Esophagus muscularis mucosa (tissue), 4 donors: ENCODE results near the gene S100A7A. TPM values are rescaled to one million over a fixed set of nuclear protein-coding genes. Genes with fewer than 3 reads are reported as not detected.

Experiments
- DNase-seq: peaks from one replicate; pipeline ENCODE4 v3.0.0-alpha.2; 2017; ENCODE audit errors: extremely low spot score
- H3K27ac ChIP-seq, 4 donors: fragments of 200-600 bp; sonication (generic); replicated peaks in 1 of 4; 1 replicate in 3 of 4; 2 replicates in 1 of 4; pipeline ENCODE4 v1.5.1; 2016 to 2019; ENCODE audit warnings: mild to moderate bottlenecking in 1 of 4
- H3K27me3 ChIP-seq, 4 donors: fragments of 200-600 bp; sonication (generic); one replicate each; pipeline versions ENCODE4 v1.5.1 to v1.6.0; 2016 to 2019
- H3K36me3 ChIP-seq, 4 donors: fragments of 200-600 bp; sonication (generic); one replicate each; pipeline ENCODE4 v1.5.1; 2016 to 2019
- H3K4me1 ChIP-seq, 4 donors: fragments of 200-600 bp; sonication (generic); one replicate each; pipeline ENCODE4 v1.5.1; 2016 to 2019
- H3K4me3 ChIP-seq, 4 donors: fragments of 200-600 bp; sonication (generic); 1 replicate in 2 of 4; 2 replicates in 2 of 4; pipeline ENCODE4 v1.5.1; 2016 to 2019; ENCODE audit warnings: mild to moderate bottlenecking in 4 of 4, moderate library complexity in 1 of 4
- H3K9me3 ChIP-seq, 4 donors: fragments of 200-600 bp; sonication (generic); 1 replicate in 3 of 4; 2 replicates in 1 of 4; pipeline ENCODE4 v1.5.1; 2016 to 2019
- CTCF ChIP-seq, 3 experiments: fragments of 200-600 bp in 2 of 3; fragments of 450-650 bp in 1 of 3; sonication (generic) in 2 of 3; IDR thresholded peaks; one replicate each; pipeline ENCODE4 v1.5.1; 2017 to 2019; ENCODE audit warnings: antibody characterized with exemption in 3 of 3, mild to moderate bottlenecking in 2 of 3, moderate library complexity in 1 of 3
- EP300 ChIP-seq: sonication (generic); formaldehyde crosslinking; IDR thresholded peaks from one replicate; pipeline ENCODE4 v1.6.1; 2017; ENCODE audit warnings: antibody characterized with exemption
- POLR2A ChIP-seq: fragments of 450-650 bp; IDR thresholded peaks from one replicate; pipeline ENCODE4 v1.6.1; 2017; ENCODE audit warnings: antibody characterized with exemption, moderate library complexity, mild to moderate bottlenecking, low read depth
- POLR2AphosphoS5 ChIP-seq, 2 donors: sonication (generic); formaldehyde crosslinking; IDR thresholded peaks; one replicate each; pipeline ENCODE4 v1.6.1; 2017; ENCODE audit warnings: antibody characterized with exemption in 2 of 2
- WGBS: methylation state at CpG from one replicate; pipeline ENCODE4 v1.1.5; 2018; 5-methylcytosine and 5-hydroxymethylcytosine counted together
- intact Hi-C: fragments of 100-400 bp; cut with DNase I; formaldehyde crosslinking; loops from one replicate; pipeline ENCODE4 v1.15.1; 2023
- small RNA-seq, 3 donors: library from RNA; depleted of rRNA; stranded (forward); fragments of <200 nt; gene quantifications; one replicate each; pipeline ENCODE3, GENCODE V24; 2016
- total RNA-seq, 4 donors: library from RNA; depleted of rRNA; stranded (reverse); fragments of >200 nt; gene quantifications; one replicate each; pipeline versions ENCODE4 v1.1.0 to v1.2.1, GENCODE V29; 2016

S100A7A gene
- total RNA-seq, 4 donors from 2014 or later: not detected

- Histone ChIP-seq H3K9me3 (peaks cover 0 to 4% (median under 1%) of the 10 kb centered on the region in 4 donors), H3K4me1 (peaks cover 4 to 17% (median 12%) of the 10 kb centered on the region in 4 donors), H3K27ac (no peak overlapping the region), H3K36me3 (no peaks in the 10 kb centered on the region), H3K27me3 (peaks cover 0 to 11% (median 0%) of the 10 kb centered on the region in 4 donors), H3K4me3 (no peak overlapping the region)
- WGBS: 26% methylated on average over 23 of the region's 23 CpGs
- no peak for DNase-seq
- TF ChIP-seq EP300: no peak
- TF ChIP-seq POLR2A: no peak
- peak in 1 of 2 donors; percentile 41 for TF ChIP-seq POLR2AphosphoS5 (IDR thresholded peaks at IDR 0.05)
- TF ChIP-seq CTCF (IDR thresholded peaks at IDR 0.05): peak; percentile 77 to 83 (median 78)
- intact Hi-C loops: loop anchor here (1.0 kb wide), 1 partner anchor 29 kb away; no protein-coding TSS in a partner anchor
These were observed 49.7 kb downstream of the S100A7A start for GRCh38 chr1:153465811-153466636.

GRCh38 chr1:153466908-153467307, 50.6 kb downstream of the S100A7A start:
- Histone ChIP-seq H3K4me3 (no peak overlapping the region), H3K27ac (no peak overlapping the region), H3K9me3 (peaks cover 0 to 12% (median 5%) of the 10 kb centered on the region in 4 donors), H3K36me3 (no peaks in the 10 kb centered on the region), H3K27me3 (peaks cover 0 to 11% (median 0%) of the 10 kb centered on the region in 4 donors), H3K4me1 (peaks cover 4 to 17% (median 12%) of the 10 kb centered on the region in 4 donors)
- TF ChIP-seq CTCF (IDR thresholded peaks at IDR 0.05): no peak
- TF ChIP-seq EP300: no peak
- no peak for TF ChIP-seq POLR2A
- TF ChIP-seq POLR2AphosphoS5 (IDR thresholded peaks at IDR 0.05): no peak
- intact Hi-C loops: no loop called here
- DNase-seq: no peak
- WGBS: 41% methylated on average over 5 of the region's 5 CpGs

- Histone ChIP-seq H3K36me3 (no peaks in the 10 kb centered on the region), H3K27me3 (peaks cover 0 to 7% (median 0%) of the 10 kb centered on the region in 4 donors), H3K9me3 (peaks cover 0 to 18% (median 8%) of the 10 kb centered on the region in 4 donors), H3K27ac (no peak overlapping the region), H3K4me1 (peaks cover 4 to 15% (median 10%) of the 10 kb centered on the region in 4 donors), H3K4me3 (no peak overlapping the region)
- intact Hi-C loops: no loop called here
- no peak for TF ChIP-seq POLR2AphosphoS5 (IDR thresholded peaks at IDR 0.05)
- TF ChIP-seq CTCF (IDR thresholded peaks at IDR 0.05): no peak
- TF ChIP-seq POLR2A: no peak
- TF ChIP-seq EP300: no peak
- no peak for DNase-seq
These were observed 54.4 kb downstream of the S100A7A start for GRCh38 chr1:153470707-153471106.

Small RNA genes lying within 50 kb of the gene (small RNA-seq; reads per million reads assigned to genes)
- 0 reads per million in 3 donors for gene S100A15A

Other genes with a start within 250 kb of the S100A7A start
- not detected for gene LELP1, start 213.1 kb upstream of the S100A7A start, total RNA-seq
- 1 to 10 TPM in 1 of 4 donors, not detected in 3; 1.2 TPM for gene PRR9, start 198.9 kb upstream of the S100A7A start, total RNA-seq
- not detected for gene LORICRIN, start 156.8 kb upstream of the S100A7A start, total RNA-seq
- not detected for gene PGLYRP3, start 103.6 kb upstream of the S100A7A start, total RNA-seq
- not detected for gene PGLYRP4, start 67.7 kb upstream of the S100A7A start, total RNA-seq
- gene S100A9, start 58.7 kb upstream of the S100A7A start, total RNA-seq: 100 to 1,000 TPM in 2 of 4 donors, 10 to 100 TPM in 2; 61.2 to 845 (median 119) TPM
- gene S100A12, start 40.9 kb upstream of the S100A7A start, total RNA-seq: 10 to 100 TPM in 1 of 4 donors, not detected in 3; 33.1 TPM
- 100 to 1,000 TPM in 1 of 4 donors, 10 to 100 TPM in 2, 1 to 10 TPM in 1; 9.9 to 155 (median 12.0) TPM for gene S100A8, start 25.4 kb upstream of the S100A7A start, total RNA-seq
- gene S100A7, start 44.1 kb downstream of the S100A7A start, total RNA-seq: not detected
- gene S100A6, start 119.5 kb downstream of the S100A7A start, total RNA-seq: 100 to 1,000 TPM; 432 to 759 (median 607) TPM
- gene S100A5, start 124.4 kb downstream of the S100A7A start, total RNA-seq: under 1 TPM in 1 of 4 donors, not detected in 3; 0.98 TPM
- 100 to 1,000 TPM; 154 to 362 (median 273) TPM for gene S100A4, start 129.3 kb downstream of the S100A7A start, total RNA-seq
- gene S100A3, start 132.7 kb downstream of the S100A7A start, total RNA-seq: 1 to 10 TPM in 3 of 4 donors, not detected in 1; 2.1 to 4.2 (median 2.7) TPM
- under 1 TPM in 2 of 4 donors, not detected in 2; 0.34 to 0.71 TPM for gene S100A2, start 149.3 kb downstream of the S100A7A start, total RNA-seq
- gene S100A16, start 196.6 kb downstream of the S100A7A start, total RNA-seq: 10 to 100 TPM; 33.2 to 67.9 (median 48.2) TPM
- 1 to 10 TPM in 1 of 4 donors, not detected in 3; 1.0 TPM for gene S100A14, start 199.8 kb downstream of the S100A7A start, total RNA-seq
- gene S100A13, start 211.0 kb downstream of the S100A7A start, total RNA-seq: 10 to 100 TPM; 71.3 to 84.7 (median 83.1) TPM
- gene S100A1, start 211.9 kb downstream of the S100A7A start, total RNA-seq: 10 to 100 TPM in 2 of 4 donors, 1 to 10 TPM in 2; 4.3 to 17.9 (median 9.2) TPM
- gene CHTOP, start 217.5 kb downstream of the S100A7A start, total RNA-seq: 10 to 100 TPM; 34.5 to 43.8 (median 37.6) TPM
- 10 to 100 TPM; 47.8 to 71.9 (median 63.3) TPM for gene SNAPIN, start 242.2 kb downstream of the S100A7A start, total RNA-seq